Right atrium auricular region (tissue), 2 donors: Measurements from ENCODE around the gene FMO1. TPM values are rescaled to one million over a fixed set of nuclear protein-coding genes. Genes with fewer than 3 reads are reported as not detected.
A peak's percentile ranks its signal among the peaks of the same experiment; 100 is the strongest.
"Not testable (repeated sequence)": the region's sequence is repeated elsewhere in the genome, so short reads cannot be mapped to it uniquely, and the experiment has no call there.

ENCODE experiments used
- DNase-seq: peaks from one replicate; pipeline ENCODE4 v3.0.0-alpha.2; 2019; ENCODE audit warnings: low spot score
- H3K27ac ChIP-seq, 2 donors: fragments of 200-600 bp; sonication (generic); 1 replicate in 1 of 2; 2 replicates in 1 of 2; pipeline ENCODE4 v1.5.1; 2016 to 2019
- H3K27me3 ChIP-seq, 2 donors: fragments of 200-600 bp; sonication (generic); one replicate each; pipeline versions ENCODE4 v1.5.1 to v1.6.0; 2017 to 2019
- H3K36me3 ChIP-seq: fragments of 200-600 bp; sonication (generic); one replicate; pipeline ENCODE4 v1.5.1; 2016
- H3K4me1 ChIP-seq, 2 donors: fragments of 200-600 bp; sonication (generic); one replicate each; pipeline versions ENCODE4 v1.5.1 to v1.6.0; 2017 to 2019
- H3K4me3 ChIP-seq, 2 donors: fragments of 200-600 bp; sonication (generic); 1 replicate in 1 of 2; 2 replicates in 1 of 2; pipeline ENCODE4 v1.5.1; 2017 to 2019; ENCODE audit warnings: mild to moderate bottlenecking in 1 of 2, moderate library complexity in 1 of 2
- H3K9me3 ChIP-seq, 2 donors: fragments of 200-600 bp; sonication (generic); one replicate each; pipeline ENCODE4 v1.5.1; 2019
- CTCF ChIP-seq, 2 donors: fragments of 200-600 bp; sonication (generic); IDR thresholded peaks; one replicate each; pipeline ENCODE4 v1.5.1; 2019; ENCODE audit warnings: antibody characterized with exemption in 2 of 2
- total RNA-seq, 2 donors: library from RNA; depleted of rRNA; stranded (reverse); fragments of >200 nt; gene quantifications; one replicate each; pipeline ENCODE4 v1.1.0, GENCODE V29; 2016

The FMO1 gene
- total RNA-seq, 2 donors from 2014 or later: 0.37 to 0.47 TPM

- H3K36me3 ChIP-seq: no peaks in the 10 kb centered on the region
- H3K4me3 ChIP-seq: no peak overlapping the region
- no peak overlapping the region for H3K27ac ChIP-seq
- DNase-seq: no peak
- H3K9me3 ChIP-seq: no peaks in the 10 kb centered on the region
- H3K4me1 ChIP-seq: peaks cover 0 to 10% of the 10 kb centered on the region in 2 donors
- peak; percentile 56 to 88 for TF ChIP-seq CTCF (IDR thresholded peaks at IDR 0.05)
- no peaks in the 10 kb centered on the region for H3K27me3 ChIP-seq
Observed at GRCh38 chr1:171226747-171227370, 21.4 kb upstream of the FMO1 start.

- TF ChIP-seq CTCF (IDR thresholded peaks at IDR 0.05): no peak
- H3K27me3 ChIP-seq: no peaks in the 10 kb centered on the region
- H3K36me3 ChIP-seq: no peaks in the 10 kb centered on the region
- H3K4me1 ChIP-seq: no peaks in the 10 kb centered on the region
- no peak overlapping the region for H3K27ac ChIP-seq
- no peak for DNase-seq
- H3K9me3 ChIP-seq: no peaks in the 10 kb centered on the region
- H3K4me3 ChIP-seq: no peak overlapping the region
Observed at GRCh38 chr1:171231326-171231725, 17.0 kb upstream of the FMO1 start.

GRCh38 chr1:171233183-171233582 lies 15.1 kb upstream of the FMO1 start:
- no peaks in the 10 kb centered on the region for H3K36me3 ChIP-seq
- no peaks in the 10 kb centered on the region for H3K4me1 ChIP-seq
- no peak for DNase-seq
- no peak for TF ChIP-seq CTCF (IDR thresholded peaks at IDR 0.05)
- no peaks in the 10 kb centered on the region for H3K9me3 ChIP-seq
- no peak overlapping the region for H3K4me3 ChIP-seq
- H3K27me3 ChIP-seq: no peaks in the 10 kb centered on the region
- no peak overlapping the region for H3K27ac ChIP-seq

- H3K4me3 ChIP-seq, H3K27ac ChIP-seq, H3K9me3 ChIP-seq, H3K36me3 ChIP-seq, H3K4me1 ChIP-seq, H3K27me3 ChIP-seq, DNase-seq: not testable (repeated sequence)
Observed at GRCh38 chr1:171236231-171236630, 12.1 kb upstream of the FMO1 start.

GRCh38 chr1:171243878-171244277 lies 4.4 kb upstream of the FMO1 start:
- Histone ChIP-seq H3K27ac (no peak overlapping the region), H3K4me3 (no peak overlapping the region), H3K36me3 (no peaks in the 10 kb centered on the region), H3K27me3 (no peaks in the 10 kb centered on the region), H3K4me1 (no peaks in the 10 kb centered on the region), H3K9me3 (peaks cover 0 to 7% of the 10 kb centered on the region in 2 donors)
- TF ChIP-seq CTCF (IDR thresholded peaks at IDR 0.05): no peak
- DNase-seq: no peak

GRCh38 chr1:171245458-171246064 lies 2.7 kb upstream of the FMO1 start:
- DNase-seq: no peak
- no peak overlapping the region for H3K27ac ChIP-seq
- H3K4me1 ChIP-seq: peaks cover 0 to 5% of the 10 kb centered on the region in 2 donors
- no peaks in the 10 kb centered on the region for H3K36me3 ChIP-seq
- H3K27me3 ChIP-seq: no peaks in the 10 kb centered on the region
- no peaks in the 10 kb centered on the region for H3K9me3 ChIP-seq
- H3K4me3 ChIP-seq: no peak overlapping the region
- TF ChIP-seq CTCF (IDR thresholded peaks at IDR 0.05): peak; percentile 34 to 71
